ENCODE measurements around the gene AP5B1.

The AP5B1 gene

DNA sequence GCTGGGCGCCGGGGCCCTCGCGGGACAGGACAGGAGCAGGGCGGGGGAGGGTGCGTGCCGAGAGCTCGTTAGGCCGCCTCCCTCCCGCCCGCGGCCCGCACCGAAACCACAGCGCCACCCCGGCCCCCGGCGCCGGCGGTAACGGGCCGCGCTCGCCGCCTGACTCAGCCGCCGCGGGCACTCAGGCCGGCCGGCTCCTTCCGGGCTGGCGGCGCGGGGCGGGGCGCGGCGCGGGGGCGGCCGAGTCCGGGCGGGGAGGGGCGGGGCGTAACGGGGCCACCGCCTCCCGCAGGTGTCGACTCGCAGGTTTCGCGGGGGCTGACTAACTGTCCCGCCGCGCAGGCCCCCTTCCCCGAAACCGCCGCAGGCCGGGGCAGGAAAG lies at the start of gene AP5B1:
AP5B1 (minus strand) TSS at position 207 of the 382 bp plus-strand sequence. CDS start 385 bp downstream, outside the sequence.
- peak; percentile 56 to 65 for DNase-seq

DNA sequence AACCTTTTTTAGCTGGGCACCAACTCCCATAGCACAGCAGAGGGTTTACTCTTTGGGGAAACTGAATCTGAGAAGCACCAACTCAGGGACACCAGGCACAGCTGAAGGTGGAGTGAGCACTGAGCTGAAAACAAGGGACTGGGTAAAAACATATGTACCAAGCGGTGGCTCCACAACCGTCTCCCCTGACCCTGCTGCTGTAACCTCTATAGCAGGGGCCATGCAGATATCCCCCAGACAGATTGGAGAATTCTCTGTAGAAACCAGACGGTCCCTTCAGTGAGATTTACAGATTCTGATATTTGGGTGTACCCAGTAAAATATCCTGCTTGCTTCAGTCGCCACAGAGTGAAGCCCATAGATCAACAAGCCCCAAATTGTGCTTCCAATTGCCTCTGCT lies 48.7 kb upstream of the AP5B1 start:
- DNase-seq, result no peak

DNA sequence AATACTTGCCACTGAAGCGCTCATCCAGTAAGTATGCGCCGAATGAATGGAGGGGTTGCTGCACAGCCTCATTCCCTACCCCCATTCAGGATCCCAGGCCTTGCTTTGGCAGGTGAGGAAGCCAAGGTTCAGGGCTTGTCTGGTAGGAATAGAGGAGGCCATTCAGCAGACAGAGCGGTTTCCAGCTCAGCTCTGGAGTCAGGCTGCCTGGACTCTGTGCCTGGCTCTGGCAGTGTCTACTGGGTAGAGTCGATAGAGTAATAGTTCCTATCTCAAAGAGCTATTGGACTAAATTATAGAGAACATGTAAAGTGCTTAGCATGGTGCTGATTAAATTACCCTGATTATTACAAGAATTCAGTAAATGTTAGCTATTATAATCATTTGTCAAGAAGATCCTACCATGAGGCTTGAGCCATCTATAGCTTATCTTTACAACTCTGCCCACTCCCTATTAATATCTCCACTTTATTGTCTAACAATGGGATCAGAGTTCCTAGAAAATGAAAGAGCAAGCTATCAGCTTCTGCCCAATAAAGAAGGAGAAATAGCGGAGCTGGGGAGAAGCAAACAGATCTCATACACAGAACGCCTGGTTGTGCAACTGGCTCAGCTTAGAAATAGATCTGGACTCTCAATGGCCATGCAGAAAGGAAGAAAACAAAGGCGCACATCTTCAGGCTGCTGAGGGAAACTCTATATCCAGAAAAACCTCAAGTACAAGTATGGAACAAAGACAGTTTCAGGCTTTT lies 46.4 kb upstream of the AP5B1 start:
- DNase-seq, result no peak

DNA sequence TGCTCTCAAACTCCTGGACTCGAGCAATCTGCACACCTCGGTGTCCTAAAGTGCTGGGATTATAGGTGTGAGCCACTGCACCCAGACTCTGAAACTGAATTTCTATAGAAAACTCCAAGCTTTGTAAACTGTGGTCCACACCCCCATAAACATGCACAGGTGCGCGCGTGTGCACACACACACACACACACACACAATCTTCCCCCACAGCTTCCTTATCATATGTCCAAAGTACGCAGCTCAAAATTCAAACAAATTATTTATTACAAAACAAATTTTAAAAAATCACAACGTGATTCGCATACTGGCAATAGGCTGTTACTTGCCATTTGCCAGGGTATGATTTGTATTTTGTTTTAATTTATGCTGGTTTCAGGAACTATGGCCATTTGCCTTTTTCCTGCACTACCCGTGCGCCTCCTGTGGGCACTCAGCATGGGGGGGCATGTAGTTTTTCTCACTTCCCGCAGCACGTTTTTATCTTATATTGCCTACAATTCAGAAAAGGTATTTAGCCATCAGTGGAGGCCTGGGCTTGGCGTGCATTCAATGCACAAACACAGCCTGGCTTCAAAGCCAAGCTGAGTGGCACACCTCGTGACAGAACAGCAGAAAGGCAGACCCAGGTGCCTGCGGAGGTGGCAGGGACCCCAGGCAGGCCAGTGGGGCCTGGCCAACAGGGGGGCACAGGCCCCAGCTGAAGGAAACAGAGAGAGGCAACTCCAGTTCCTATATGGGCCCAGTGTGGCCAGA lies 42.2 kb upstream of the AP5B1 start:
- no peak for DNase-seq

GRCh38 chr11:65821107-65821506 lies 40.3 kb upstream of the AP5B1 start:
- DNase-seq, result peak; percentile 17 to 51

GRCh38 chr11:65817835-65818680 lies 37.3 kb upstream of the AP5B1 start:
- peak; percentile 89 to 98 for DNase-seq

DNA sequence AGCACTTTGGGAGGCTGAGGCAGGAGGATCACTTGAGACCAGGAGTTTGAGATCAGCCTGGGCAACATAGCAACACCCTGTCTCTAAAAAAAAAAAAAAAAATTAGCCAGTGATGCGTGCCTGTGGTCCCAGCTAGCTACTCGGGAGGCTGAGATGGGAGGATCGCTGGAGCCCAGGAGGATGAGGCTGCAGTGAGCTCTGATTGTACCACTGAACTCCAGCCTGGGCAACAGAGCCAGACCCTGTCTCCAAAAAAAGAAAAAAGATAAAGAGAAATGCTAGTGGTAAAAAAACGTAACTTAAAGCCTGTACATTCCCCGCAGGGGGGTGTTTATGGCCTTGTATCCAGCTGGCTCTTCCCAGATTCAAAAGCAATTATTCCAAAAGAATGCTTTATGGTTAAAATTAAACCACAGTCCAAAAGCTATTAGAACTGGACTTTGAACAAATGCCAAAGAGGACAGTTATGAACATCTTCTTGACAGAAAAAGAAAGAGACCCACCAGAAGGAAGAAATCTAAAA lies 36.6 kb upstream of the AP5B1 start:
- no peak for DNase-seq

DNA sequence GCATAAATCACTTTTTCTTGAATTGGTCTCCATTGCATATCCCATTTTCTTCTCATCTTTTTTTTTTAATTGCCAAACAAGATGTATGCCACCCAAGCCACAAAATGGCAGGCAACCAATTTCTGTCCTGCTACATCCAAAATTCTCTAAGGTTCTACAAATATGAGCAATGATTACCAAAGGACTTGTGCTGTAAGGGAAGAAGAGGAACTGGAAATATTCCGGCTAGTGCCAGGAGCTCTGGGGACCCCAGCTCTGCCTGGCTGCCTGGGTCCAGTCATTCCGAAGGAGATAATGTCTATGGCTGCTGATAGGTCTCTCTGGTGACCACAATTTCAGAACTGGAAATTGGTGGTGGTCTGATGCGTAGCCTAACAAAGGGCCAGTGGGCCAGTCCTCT lies 35.9 kb upstream of the AP5B1 start:
- DNase-seq, result peak; percentile 54 to 72

DNA sequence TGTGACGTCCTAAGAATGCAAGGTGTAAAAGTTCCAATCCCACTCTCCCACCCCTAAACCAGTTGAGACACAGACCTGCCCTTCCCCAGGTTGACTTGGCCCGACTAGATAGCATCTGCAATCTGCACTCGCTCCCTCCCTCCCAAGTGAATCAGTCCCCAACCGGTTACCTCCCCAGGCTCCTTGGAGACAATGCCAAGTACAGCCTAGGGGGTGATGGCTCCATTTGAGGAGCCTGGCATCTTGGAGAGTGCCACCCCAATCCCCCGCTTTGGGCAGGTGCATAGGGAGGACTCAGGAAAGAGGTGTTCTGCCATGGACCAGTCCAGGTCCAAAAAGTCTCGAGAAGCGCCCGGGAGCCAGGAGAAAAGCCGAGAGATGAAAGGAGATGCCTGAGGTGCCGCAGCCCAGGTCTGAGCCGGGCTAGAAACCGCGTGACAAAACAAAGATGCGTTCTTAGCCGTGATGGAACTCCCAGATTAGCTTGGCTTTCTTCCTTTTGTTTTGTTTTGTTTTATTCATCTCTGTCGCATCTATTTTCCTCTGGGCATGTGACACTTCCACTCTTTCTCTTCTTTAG lies 34.3 kb upstream of the AP5B1 start:
- DNase-seq, result no peak

- peak; percentile 92 to 99 for DNase-seq
Measured at GRCh38 chr11:65814131-65814985, 33.6 kb upstream of the AP5B1 start.

- peak; percentile 75 to 97 for DNase-seq
Measured at GRCh38 chr11:65811764-65812475, 31.1 kb upstream of the AP5B1 start.

DNA sequence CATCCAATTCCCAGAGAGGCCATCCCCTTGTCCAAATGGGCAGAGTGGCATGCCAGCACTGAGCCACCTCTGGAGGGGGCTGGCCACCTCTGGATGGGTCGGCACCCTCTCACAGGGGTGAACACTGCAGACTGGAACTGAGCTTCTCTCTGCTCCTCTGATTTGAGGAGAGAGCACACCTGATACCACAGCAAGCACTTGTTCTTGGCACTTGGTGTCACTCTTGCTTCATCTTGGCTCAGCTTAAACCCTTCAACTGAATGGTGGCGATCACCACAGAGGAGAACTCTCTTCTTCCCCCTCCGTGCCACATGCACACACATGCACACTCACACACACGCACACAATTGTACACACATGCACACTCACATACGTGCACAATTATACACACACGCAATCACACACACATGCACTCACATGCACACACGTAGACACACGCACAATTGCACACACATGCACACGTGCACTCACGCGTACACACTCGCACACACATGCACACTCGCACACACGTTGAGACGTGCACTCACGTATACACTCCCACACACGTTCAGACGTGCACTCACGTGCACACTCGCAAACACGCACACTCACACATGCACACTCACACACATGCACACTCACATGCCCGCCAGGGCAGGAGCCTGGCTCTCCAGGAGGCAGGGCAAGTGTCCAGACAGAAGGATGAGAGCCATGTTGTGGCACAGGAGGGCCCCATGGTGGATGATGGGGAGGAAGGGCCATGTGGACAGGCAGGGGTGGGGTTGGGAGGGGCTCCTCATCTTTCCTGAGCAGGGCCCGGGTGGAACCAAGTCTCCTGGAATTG lies 29.5 kb upstream of the AP5B1 start:
- no peak for DNase-seq

DNA sequence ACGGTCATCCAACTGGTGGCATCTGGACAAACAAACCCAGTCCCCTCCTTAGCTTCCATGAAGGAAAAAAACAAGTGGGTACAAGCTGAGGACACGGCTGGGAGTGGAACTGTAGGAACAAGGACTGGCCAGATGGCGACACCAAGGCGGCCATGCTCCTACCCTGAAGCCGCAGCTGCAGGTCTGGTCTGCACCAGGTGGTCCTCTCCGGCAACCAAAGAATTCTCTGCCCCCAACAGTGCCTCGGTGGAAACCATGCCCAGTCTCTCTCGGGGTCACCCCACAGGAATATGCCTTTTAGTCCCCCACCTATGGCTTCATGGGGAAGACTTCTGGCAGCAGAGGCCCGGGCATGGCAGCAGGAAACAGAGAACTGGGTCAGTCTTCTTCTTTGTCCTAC lies 28.7 kb upstream of the AP5B1 start:
- no peak for DNase-seq

DNA sequence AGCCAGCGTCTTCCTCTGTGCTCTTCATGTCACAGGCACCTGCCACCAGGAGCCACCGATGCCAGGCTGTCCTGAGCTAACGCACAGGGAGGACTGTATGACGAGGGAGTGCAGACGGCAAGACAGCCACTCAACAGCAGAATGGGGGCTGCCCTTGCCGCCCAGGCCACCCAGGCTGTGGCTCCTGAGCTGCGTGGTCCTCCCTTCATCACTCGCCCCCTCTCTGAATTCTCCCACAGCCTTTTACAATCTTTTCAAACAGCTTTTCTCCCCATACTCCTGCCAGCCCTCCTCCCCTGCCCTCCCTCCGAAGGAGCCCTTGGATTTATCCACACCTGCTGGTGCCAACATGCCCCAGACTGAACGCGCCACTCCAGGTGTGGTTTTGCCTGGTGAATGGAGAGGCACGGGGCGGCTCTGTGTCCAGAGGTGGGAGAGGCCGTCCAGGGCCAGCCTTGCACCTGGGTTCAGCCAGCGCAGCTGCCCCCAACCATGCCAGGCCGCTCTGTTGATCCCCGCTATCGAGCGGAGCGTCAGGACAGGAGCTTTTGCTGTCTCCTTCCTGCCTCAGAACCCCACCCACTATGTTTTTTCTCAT lies 28.1 kb upstream of the AP5B1 start:
- DNase-seq, result no peak

DNA sequence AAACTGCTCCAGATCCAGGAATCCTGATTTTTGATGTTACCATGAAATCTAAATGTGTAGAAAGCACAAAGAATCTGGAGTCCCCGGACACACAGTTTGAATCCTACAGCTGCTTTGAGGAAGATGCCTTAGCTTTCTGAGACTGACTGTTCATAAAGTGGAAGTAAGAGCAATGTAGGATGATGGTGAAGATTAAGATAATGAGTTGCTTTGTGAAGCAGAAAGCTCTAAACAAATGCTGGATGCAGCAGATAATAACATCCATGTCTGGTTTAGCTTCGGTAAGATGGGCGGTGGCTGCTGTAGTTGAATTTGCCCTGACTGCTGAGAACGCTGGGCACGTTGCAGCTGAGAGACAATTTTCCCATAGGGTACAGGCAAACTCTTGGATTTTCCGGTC lies 26.2 kb upstream of the AP5B1 start:
- DNase-seq, result no peak

- DNase-seq, result no peak
Measured at GRCh38 chr11:65803797-65804492, 23.2 kb upstream of the AP5B1 start.

DNA sequence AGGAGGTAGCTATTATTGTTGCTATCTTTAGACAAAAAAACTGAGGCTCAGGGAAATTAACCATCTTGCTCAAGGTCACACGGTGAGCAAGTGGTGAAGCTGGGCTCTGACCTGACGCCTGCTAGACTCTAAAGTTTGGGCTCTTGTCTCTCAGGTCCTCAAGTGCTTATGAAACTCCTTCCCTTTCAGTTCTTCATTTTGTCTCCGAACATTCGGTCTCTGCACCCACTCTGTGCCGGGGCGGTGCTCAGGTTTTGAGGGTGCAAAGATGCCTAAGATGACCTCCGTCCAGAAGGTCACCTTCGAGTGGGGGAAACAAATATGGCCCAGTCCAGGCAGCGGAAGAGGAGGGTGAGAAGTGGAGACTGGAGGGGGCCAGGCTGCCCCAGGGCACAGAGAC lies 22.1 kb upstream of the AP5B1 start:
- no peak for DNase-seq

DNA sequence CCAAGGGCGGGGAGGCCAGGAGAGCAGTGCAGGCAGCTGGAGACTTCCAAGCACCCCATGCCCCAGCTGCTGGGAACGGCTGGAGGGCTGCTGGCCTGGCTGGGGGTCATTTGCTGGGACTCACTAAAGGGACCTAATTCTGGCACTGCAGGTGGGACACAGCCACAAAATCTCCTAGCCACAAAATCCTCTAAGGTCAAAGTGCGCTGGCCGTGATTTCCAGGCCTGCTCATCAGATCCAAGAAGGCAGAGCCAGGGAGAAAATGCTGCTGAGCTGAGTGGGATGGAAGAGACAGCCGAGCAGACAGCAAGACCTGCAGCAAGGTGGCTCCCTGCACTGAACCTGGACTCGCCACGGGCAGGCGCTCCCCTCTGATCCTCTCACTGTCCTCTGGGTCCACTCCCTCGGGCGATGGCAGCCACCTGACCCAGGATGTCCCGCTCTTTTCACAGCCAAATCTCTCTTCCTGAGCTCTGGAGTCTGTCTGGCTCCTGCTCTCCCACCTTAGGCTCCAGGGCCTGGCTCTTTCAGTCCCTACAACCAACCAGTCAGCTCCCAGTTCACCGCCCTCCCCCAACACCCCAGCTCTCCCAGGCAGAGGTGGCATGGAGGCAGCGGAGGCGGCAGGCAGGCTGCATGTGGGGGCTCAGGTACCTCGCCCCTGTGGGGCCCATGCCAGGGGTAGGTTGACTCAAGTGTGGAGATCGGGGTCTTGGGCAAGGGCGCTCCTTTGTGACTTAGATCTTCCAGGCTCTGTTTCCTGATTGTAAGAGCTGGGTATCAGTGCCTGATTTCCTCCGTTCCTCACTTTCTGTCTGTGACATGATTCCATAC lies 20.6 kb upstream of the AP5B1 start:
- DNase-seq, result no peak

Measured in inflammatory macrophage treated with lipopolysaccharide for 1 hour (primary cell).